T-helper 22 cell (primary cell): ENCODE data around the gene EMX1.

Experiments used
- DNase-seq: peaks from one replicate; pipeline ENCODE4 v3.0.0-alpha.2; 2020; ENCODE audit warnings: low read depth

Gene EMX1

GRCh38 chr2:72925328-72925943 is 8.1 kb downstream of the EMX1 start:
- no peak for DNase-seq

- DNase-seq = no peak
Observed at GRCh38 chr2:72926368-72926767, 9.0 kb downstream of the EMX1 start.

- no peak for DNase-seq
Observed at GRCh38 chr2:72926811-72927465, 9.6 kb downstream of the EMX1 start.

GRCh38 chr2:72927619-72928550 is 10.6 kb downstream of the EMX1 start:
- no peak for DNase-seq

- DNase-seq = no peak
Observed at GRCh38 chr2:72929010-72929409, 11.7 kb downstream of the EMX1 start.

GRCh38 chr2:72931280-72931910 is 14.1 kb downstream of the EMX1 start:
- no peak for DNase-seq

- DNase-seq = no peak
Observed at GRCh38 chr2:72932045-72932740, 14.9 kb downstream of the EMX1 start.

- DNase-seq = no peak
Observed at GRCh38 chr2:72932805-72933204, 15.5 kb downstream of the EMX1 start.

- DNase-seq = no peak
Observed at GRCh38 chr2:72933207-72933606, 15.9 kb downstream of the EMX1 start.

- no peak for DNase-seq
Observed at GRCh38 chr2:72933646-72934151, 16.4 kb downstream of the EMX1 start.

GRCh38 chr2:72934683-72935610 is 17.6 kb downstream of the EMX1 start:
- DNase-seq = no peak

GRCh38 chr2:72935611-72935957 is 18.3 kb downstream of the EMX1 start:
- DNase-seq = no peak

- no peak for DNase-seq
Observed at GRCh38 chr2:72936660-72937355, 19.5 kb downstream of the EMX1 start.

GRCh38 chr2:72937356-72937669 is 20.0 kb downstream of the EMX1 start:
- no peak for DNase-seq

GRCh38 chr2:72938455-72938854 is 21.1 kb downstream of the EMX1 start:
- no peak for DNase-seq

- no peak for DNase-seq
Observed at GRCh38 chr2:72940361-72940760, 23.0 kb downstream of the EMX1 start.

- no peak for DNase-seq
Observed at GRCh38 chr2:72940786-72941185, 23.5 kb downstream of the EMX1 start.

- no peak for DNase-seq
Observed at GRCh38 chr2:72942293-72942692, 25.0 kb downstream of the EMX1 start.

GRCh38 chr2:72942881-72943418 is 25.6 kb downstream of the EMX1 start:
- no peak for DNase-seq
